ENCODE measurements around the gene CFAP52. TPM values are rescaled to one million over a fixed set of nuclear protein-coding genes. Genes with fewer than 3 reads are reported as not detected.

Gene CFAP52
- total RNA-seq, 1 donor: not detected

- H3K4me3 ChIP-seq (ENCODE audit: insufficient read depth, low read length): no peak overlapping the region
- H3K4me1 ChIP-seq (ENCODE audit: insufficient read depth, low read length): peaks cover 3% of the 10 kb centered on the region
- peaks cover 15% of the 10 kb centered on the region for H3K79me2 ChIP-seq (ENCODE audit: insufficient read depth, low read length)
- peaks cover 8% of the 10 kb centered on the region for H3K36me3 ChIP-seq (ENCODE audit: insufficient read depth, low read length)
- H3K27me3 ChIP-seq (ENCODE audit: insufficient read depth, low read length): no peaks in the 10 kb centered on the region
- no peak for TF ChIP-seq CTCF (IDR thresholded peaks at IDR 0.05; ENCODE audit: extremely low read depth, low read depth, low read length)
- no peak overlapping the region for H2AFZ ChIP-seq (ENCODE audit: low read length)
- peaks cover 9% of the 10 kb centered on the region for H4K20me1 ChIP-seq (ENCODE audit: insufficient read depth, low read length)
- H3K27ac ChIP-seq (ENCODE audit: low read depth, low read length): no peak overlapping the region
- H3K9me3 ChIP-seq (ENCODE audit: low read depth, low read length): no peaks in the 10 kb centered on the region
- H3K4me2 ChIP-seq (ENCODE audit: insufficient read depth, low read length): no peak overlapping the region
- no peak for DNase-seq (ENCODE audit: insufficient read length, low spot score, missing footprints)
These were observed 8.4 kb upstream of the CFAP52 start for GRCh38 chr17:9568004-9568403.

GRCh38 chr17:9568957-9569588 is 7.4 kb upstream of the CFAP52 start:
- H3K4me3 ChIP-seq (ENCODE audit: insufficient read depth, low read length): no peak overlapping the region
- no peak overlapping the region for H2AFZ ChIP-seq (ENCODE audit: low read length)
- peaks cover 3% of the 10 kb centered on the region for H3K4me1 ChIP-seq (ENCODE audit: insufficient read depth, low read length)
- H3K36me3 ChIP-seq (ENCODE audit: insufficient read depth, low read length): peaks cover 8% of the 10 kb centered on the region
- H3K79me2 ChIP-seq (ENCODE audit: insufficient read depth, low read length): peaks cover 21% of the 10 kb centered on the region
- peaks cover 9% of the 10 kb centered on the region for H4K20me1 ChIP-seq (ENCODE audit: insufficient read depth, low read length)
- no peak for DNase-seq (ENCODE audit: insufficient read length, low spot score, missing footprints)
- H3K27me3 ChIP-seq (ENCODE audit: insufficient read depth, low read length): no peaks in the 10 kb centered on the region
- H3K27ac ChIP-seq (ENCODE audit: low read depth, low read length): no peak overlapping the region
- H3K9me3 ChIP-seq (ENCODE audit: low read depth, low read length): no peaks in the 10 kb centered on the region
- no peak for TF ChIP-seq CTCF (IDR thresholded peaks at IDR 0.05; ENCODE audit: extremely low read depth, low read depth, low read length)
- H3K4me2 ChIP-seq (ENCODE audit: insufficient read depth, low read length): no peak overlapping the region

- no peak for TF ChIP-seq CTCF (IDR thresholded peaks at IDR 0.05; ENCODE audit: extremely low read depth, low read depth, low read length)
- no peak overlapping the region for H3K27ac ChIP-seq (ENCODE audit: low read depth, low read length)
- DNase-seq (ENCODE audit: insufficient read length, low spot score, missing footprints): peak; percentile 38
- peaks cover 33% of the 10 kb centered on the region for H3K79me2 ChIP-seq (ENCODE audit: insufficient read depth, low read length)
- no peaks in the 10 kb centered on the region for H3K27me3 ChIP-seq (ENCODE audit: insufficient read depth, low read length)
- H3K9me3 ChIP-seq (ENCODE audit: low read depth, low read length): no peaks in the 10 kb centered on the region
- H3K4me2 ChIP-seq (ENCODE audit: insufficient read depth, low read length): no peak overlapping the region
- peaks cover 9% of the 10 kb centered on the region for H4K20me1 ChIP-seq (ENCODE audit: insufficient read depth, low read length)
- peaks cover 12% of the 10 kb centered on the region for H3K4me1 ChIP-seq (ENCODE audit: insufficient read depth, low read length)
- H2AFZ ChIP-seq (ENCODE audit: low read length): no peak overlapping the region
- H3K36me3 ChIP-seq (ENCODE audit: insufficient read depth, low read length): peaks cover 8% of the 10 kb centered on the region
- no peak overlapping the region for H3K4me3 ChIP-seq (ENCODE audit: insufficient read depth, low read length)
These were observed 5.2 kb upstream of the CFAP52 start for GRCh38 chr17:9571201-9571600.

- Histone ChIP-seq H2AFZ (ENCODE audit: low read length) (peak within 1 kb of the TSS; percentile 98), H3K4me2 (ENCODE audit: insufficient read depth, low read length) (peak within 1 kb of the TSS; percentile 91), H3K9me3 (ENCODE audit: low read depth, low read length) (no peaks in the 10 kb centered on the region), H3K4me1 (ENCODE audit: insufficient read depth, low read length) (peaks cover 20% of the 10 kb centered on the region), H3K4me3 (ENCODE audit: insufficient read depth, low read length) (peak within 1 kb of the TSS; percentile 92), H4K20me1 (ENCODE audit: insufficient read depth, low read length) (peaks cover 5% of the 10 kb centered on the region), H3K36me3 (ENCODE audit: insufficient read depth, low read length) (no peaks in the 10 kb centered on the region), H3K27me3 (ENCODE audit: insufficient read depth, low read length) (no peaks in the 10 kb centered on the region), H3K79me2 (ENCODE audit: insufficient read depth, low read length) (peaks cover 30% of the 10 kb centered on the region), H3K27ac (ENCODE audit: low read depth, low read length) (peak within 1 kb of the TSS; percentile 70)
- DNase-seq (ENCODE audit: insufficient read length, low spot score, missing footprints): peak; percentile 91
- TF ChIP-seq CTCF (IDR thresholded peaks at IDR 0.05; ENCODE audit: extremely low read depth, low read depth, low read length): no peak
These were observed 901 bp upstream of the CFAP52 start, which contains the start of gene STX8 for GRCh38 chr17:9575381-9576101. Gene STX8 (minus strand): TSS chr17:9575820. CDS start chr17:9575808, 12 bp downstream.

All from osteoblast (primary cell).